Measurements from ENCODE around the gene MUC13.

GRCh38 chr3:124967964-124968363, 33.4 kb upstream of the MUC13 start:
- no peak for TF ChIP-seq GATA3 (IDR thresholded peaks at IDR 0.05; ENCODE audit: low read depth, low read length)
- no peak for TF ChIP-seq GATA2 (IDR thresholded peaks at IDR 0.05; ENCODE audit: low read depth, low read length)
